ENCODE measurements around the gene PIP5K1A. TPM values are rescaled to one million over a fixed set of nuclear protein-coding genes. Genes with fewer than 3 reads are reported as not detected.

PIP5K1A gene
- total and polyA plus RNA-seq, 5 experiments from 2014 or later, result 8.5 to 55.8 (median 11.0) TPM

GRCh38 chr1:151284013-151284577, 85.7 kb downstream of the PIP5K1A start:
- H3K36me3 Mint-ChIP-seq, result peaks cover 0 to 34% (median 4%) of the 10 kb centered on the region in 3 donors
- no peaks in the 10 kb centered on the region for H3K27me3 Mint-ChIP-seq
- H3K4me3 Mint-ChIP-seq, result peak overlapping the region; percentile 87 to 100 (median 97)
- peaks cover 23 to 45% (median 36%) of the 10 kb centered on the region in 4 donors for H3K4me1 Mint-ChIP-seq
- DNase-seq (no peak), ATAC-seq (no peak)
- POLR2A ChIA-PET, result interaction anchor here (0.8 to 2.1 kb wide), 4 partner anchors 13 to 63 kb away, joined by 3 to 10 read pairs (median 5); partner anchors contain the start of genes PI4KB and RFX5
- no peaks in the 10 kb centered on the region for H3K9me3 Mint-ChIP-seq
- H3K27ac Mint-ChIP-seq, result peak overlapping the region; percentile 72 to 97 (median 92)

- no peak overlapping the region for H3K4me3 Mint-ChIP-seq
- no peaks in the 10 kb centered on the region for H3K9me3 Mint-ChIP-seq
- peak overlapping the region in 3 of 10 donors; percentile 27 to 71 (median 28) for H3K27ac Mint-ChIP-seq
- peaks cover 0 to 50% (median 4%) of the 10 kb centered on the region in 3 donors for H3K36me3 Mint-ChIP-seq
- ATAC-seq (no peak), DNase-seq (no peak)
- H3K27me3 Mint-ChIP-seq, result no peaks in the 10 kb centered on the region
- POLR2A ChIA-PET, result no interaction called here
- H3K4me1 Mint-ChIP-seq, result peaks cover 28 to 52% (median 45%) of the 10 kb centered on the region in 4 donors
These were observed 88.4 kb downstream of the PIP5K1A start for GRCh38 chr1:151286619-151287340.

GRCh38 chr1:151287341-151287699, 89.0 kb downstream of the PIP5K1A start:
- no peak for ATAC-seq
- Mint-ChIP-seq H3K9me3 (no peaks in the 10 kb centered on the region), H3K36me3 (peaks cover 0 to 54% (median 4%) of the 10 kb centered on the region in 3 donors), H3K27me3 (no peaks in the 10 kb centered on the region), H3K4me1 (peaks cover 28 to 52% (median 46%) of the 10 kb centered on the region in 4 donors), H3K27ac (peak overlapping the region in 1 of 10 donors; percentile 71), H3K4me3 (no peak overlapping the region)
- POLR2A ChIA-PET, result no interaction called here
- no peak for DNase-seq

DNA sequence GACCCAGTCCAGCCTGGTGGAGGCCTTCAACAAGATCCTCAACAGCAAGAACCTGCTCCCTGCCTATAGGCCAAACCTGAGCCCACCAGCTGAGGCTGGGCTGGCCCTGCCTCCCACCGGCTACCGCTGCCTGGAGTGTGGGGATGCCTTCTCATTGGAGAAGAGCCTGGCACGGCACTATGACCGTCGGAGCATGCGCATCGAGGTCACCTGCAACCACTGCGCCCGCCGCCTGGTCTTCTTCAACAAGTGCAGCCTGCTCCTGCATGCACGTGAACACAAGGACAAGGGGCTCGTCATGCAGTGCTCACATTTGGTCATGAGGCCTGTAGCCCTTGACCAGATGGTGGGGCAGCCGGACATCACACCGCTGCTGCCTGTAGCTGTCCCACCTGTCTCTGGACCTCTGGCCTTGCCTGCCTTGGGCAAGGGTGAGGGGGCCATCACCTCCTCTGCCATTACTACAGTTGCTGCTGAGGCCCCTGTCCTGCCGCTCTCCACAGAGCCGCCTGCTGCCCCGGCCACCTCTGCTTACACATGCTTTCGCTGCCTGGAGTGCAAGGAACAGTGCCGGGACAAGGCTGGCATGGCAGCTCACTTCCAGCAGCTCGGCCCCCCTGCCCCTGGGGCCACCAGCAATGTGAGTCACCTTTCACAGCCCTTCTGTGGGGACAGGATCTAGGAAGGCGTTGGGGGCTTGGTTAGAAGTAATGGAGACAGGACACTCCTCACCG, 89.6 kb downstream of the PIP5K1A start:
- Mint-ChIP-seq H3K27ac (no peak overlapping the region), H3K4me1 (peaks cover 28 to 53% (median 50%) of the 10 kb centered on the region in 4 donors), H3K27me3 (no peaks in the 10 kb centered on the region), H3K4me3 (no peak overlapping the region), H3K36me3 (peaks cover 0 to 58% (median 4%) of the 10 kb centered on the region in 3 donors), H3K9me3 (no peaks in the 10 kb centered on the region)
- POLR2A ChIA-PET, result no interaction called here
- ATAC-seq (no peak), DNase-seq (no peak)

GRCh38 chr1:151288502-151288901, 90.2 kb downstream of the PIP5K1A start:
- Mint-ChIP-seq H3K27ac (peak overlapping the region in 4 of 10 donors; percentile 3 to 73 (median 60)), H3K9me3 (no peaks in the 10 kb centered on the region), H3K4me3 (peak overlapping the region in 2 of 10 donors; percentile 2 to 33), H3K4me1 (peaks cover 28 to 51% (median 48%) of the 10 kb centered on the region in 4 donors), H3K36me3 (peaks cover 0 to 64% (median 4%) of the 10 kb centered on the region in 3 donors), H3K27me3 (no peaks in the 10 kb centered on the region)
- no peak for ATAC-seq
- POLR2A ChIA-PET, result no interaction called here
- DNase-seq, result no peak

- no peaks in the 10 kb centered on the region for H3K27me3 Mint-ChIP-seq
- ATAC-seq (no peak), DNase-seq (no peak)
- peaks cover 23 to 44% (median 40%) of the 10 kb centered on the region in 4 donors for H3K4me1 Mint-ChIP-seq
- H3K4me3 Mint-ChIP-seq, result peak overlapping the region in 1 of 10 donors; percentile 33
- POLR2A ChIA-PET, result no interaction called here
- no peaks in the 10 kb centered on the region for H3K9me3 Mint-ChIP-seq
- peaks cover 0 to 72% (median 7%) of the 10 kb centered on the region in 3 donors for H3K36me3 Mint-ChIP-seq
- peak overlapping the region in 8 of 10 donors; percentile 9 to 80 (median 60) for H3K27ac Mint-ChIP-seq
These were observed 91.0 kb downstream of the PIP5K1A start for GRCh38 chr1:151289080-151289935.

GRCh38 chr1:151289991-151290708, 91.8 kb downstream of the PIP5K1A start:
- no peak for DNase-seq
- POLR2A ChIA-PET, result no interaction called here
- Mint-ChIP-seq H3K36me3 (peaks cover 0 to 76% (median 7%) of the 10 kb centered on the region in 3 donors), H3K4me3 (peak overlapping the region in 1 of 10 donors; percentile 4), H3K27me3 (no peaks in the 10 kb centered on the region), H3K4me1 (peaks cover 20 to 37% (median 33%) of the 10 kb centered on the region in 4 donors), H3K27ac (peak overlapping the region in 7 of 10 donors; percentile 11 to 88 (median 61)), H3K9me3 (no peaks in the 10 kb centered on the region)
- ATAC-seq, result peak in 1 of 2 donors; percentile 26

GRCh38 chr1:151290709-151291303, 92.5 kb downstream of the PIP5K1A start:
- Mint-ChIP-seq H3K27me3 (no peaks in the 10 kb centered on the region), H3K4me1 (peaks cover 20 to 37% (median 31%) of the 10 kb centered on the region in 4 donors), H3K4me3 (no peak overlapping the region), H3K27ac (peak overlapping the region in 2 of 10 donors; percentile 33 to 52), H3K9me3 (no peaks in the 10 kb centered on the region), H3K36me3 (peaks cover 0 to 76% (median 7%) of the 10 kb centered on the region in 3 donors)
- POLR2A ChIA-PET, result no interaction called here
- ATAC-seq, result no peak
- DNase-seq, result no peak

- ATAC-seq, result peak; percentile 28 to 65
- Mint-ChIP-seq H3K4me3 (peak overlapping the region in 1 of 10 donors; percentile 19), H3K27ac (peak overlapping the region in 9 of 10 donors; percentile 28 to 93 (median 73)), H3K27me3 (no peaks in the 10 kb centered on the region), H3K9me3 (no peaks in the 10 kb centered on the region), H3K36me3 (peaks cover 0 to 78% (median 3%) of the 10 kb centered on the region in 3 donors), H3K4me1 (peaks cover 16 to 37% (median 27%) of the 10 kb centered on the region in 4 donors)
- DNase-seq, result peak in 2 of 10 donors; percentile 29 to 50
- POLR2A ChIA-PET, result interaction anchor here (0.6 to 2.9 kb wide), 4 partner anchors 9 to 379 kb away, joined by 3 to 10 read pairs (median 6); partner anchors contain the start of gene ZNF687
These were observed 94.1 kb downstream of the PIP5K1A start for GRCh38 chr1:151292207-151293030.

DNA sequence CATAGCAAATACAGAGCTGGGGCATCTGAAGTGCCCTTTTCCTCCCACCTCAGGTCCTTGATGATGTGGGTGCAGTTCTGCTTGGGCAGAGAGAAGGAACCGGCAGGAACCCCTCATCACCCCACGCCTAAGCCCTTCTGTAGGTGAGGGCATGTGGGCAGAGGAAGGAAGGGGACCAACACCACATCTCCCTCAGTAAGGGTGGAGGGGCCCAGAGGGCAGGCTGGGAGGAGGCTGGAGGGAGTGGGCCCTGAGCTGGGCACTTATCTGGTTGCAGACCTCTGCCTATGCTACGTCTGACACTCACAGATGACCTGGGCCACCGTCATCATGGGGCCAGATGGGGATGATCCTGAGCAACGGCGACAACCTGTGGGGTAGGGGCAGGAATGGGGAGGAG, 94.7 kb downstream of the PIP5K1A start:
- no peaks in the 10 kb centered on the region for H3K27me3 Mint-ChIP-seq
- peaks cover 0 to 84% (median 4%) of the 10 kb centered on the region in 3 donors for H3K36me3 Mint-ChIP-seq
- peak overlapping the region; percentile 14 to 93 (median 69) for H3K27ac Mint-ChIP-seq
- POLR2A ChIA-PET, result interaction anchor here (1.8 to 2.9 kb wide), 2 partner anchors 10 to 11 kb away, joined by 7 to 10 read pairs; partner anchors contain the start of gene ZNF687
- no peak for ATAC-seq
- peaks cover 16 to 37% (median 27%) of the 10 kb centered on the region in 4 donors for H3K4me1 Mint-ChIP-seq
- no peak for DNase-seq
- peak overlapping the region in 1 of 10 donors; percentile 10 for H3K4me3 Mint-ChIP-seq
- no peaks in the 10 kb centered on the region for H3K9me3 Mint-ChIP-seq
